Measurements from ENCODE around the gene BCR.

DNA sequence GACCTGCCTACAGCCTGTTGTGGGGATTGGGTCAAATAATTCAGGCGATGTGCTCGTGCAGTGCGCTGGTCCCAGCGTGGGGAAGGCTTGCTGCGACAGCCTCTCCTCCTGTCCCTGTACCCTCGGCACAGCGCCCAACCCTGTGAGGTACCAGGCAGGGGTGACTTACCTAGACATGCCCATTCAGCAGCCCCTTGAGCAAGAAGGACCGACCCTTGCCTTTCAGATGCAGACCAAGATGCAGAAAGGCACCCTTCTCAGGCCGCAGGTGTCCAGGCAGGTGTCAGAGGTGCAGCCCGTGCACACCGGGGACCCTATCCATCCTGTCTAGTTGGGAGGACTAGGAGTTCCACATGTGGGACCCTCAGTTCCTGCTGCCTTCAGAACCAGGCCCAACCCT lies 102.7 kb downstream of the BCR start:
- TF ChIP-seq POLR2A (IDR thresholded peaks at IDR 0.05; ENCODE audit: low read length) (no peak), GATA1 (IDR thresholded peaks at IDR 0.05; ENCODE audit: low read depth, low read length) (no peak)
